Liver (tissue), 9 donors: ENCODE results near the gene FHOD1. TPM values are rescaled to one million over a fixed set of nuclear protein-coding genes. Genes with fewer than 3 reads are reported as not detected.

Source experiments
- DNase-seq: peaks from one replicate; pipeline ENCODE4 v3.0.0-alpha.2; 2017; ENCODE audit warnings: low spot score
- H3K27ac ChIP-seq, 2 donors: one replicate each; pipeline ENCODE4 v1.7.0; 2013; ENCODE audit warnings: inconsistent platforms in 2 of 2, low read length in 2 of 2, control low read depth in 1 of 2, low read depth in 1 of 2, mild to moderate bottlenecking in 1 of 2
- H3K27me3 ChIP-seq, 4 donors: one replicate each; pipeline versions ENCODE4 v1.6.1 to v1.7.0; 2013; ENCODE audit warnings: low read length in 3 of 4, inconsistent platforms in 1 of 4, mild to moderate bottlenecking in 1 of 4, moderate library complexity in 1 of 4; ENCODE audit not compliant: control insufficient read depth in 4 of 4, insufficient read depth in 4 of 4
- H3K36me3 ChIP-seq, 4 donors: one replicate each; pipeline versions ENCODE4 v1.6.1 to v1.7.0; 2013; ENCODE audit warnings: low read length in 3 of 4, mild to moderate bottlenecking in 3 of 4, low read depth in 1 of 4, moderate library complexity in 1 of 4; ENCODE audit not compliant: control insufficient read depth in 4 of 4, insufficient read depth in 3 of 4
- H3K4me1 ChIP-seq, 4 donors: one replicate each; pipeline versions ENCODE4 v1.6.1 to v1.7.0; 2013; ENCODE audit warnings: low read length in 3 of 4, mild to moderate bottlenecking in 3 of 4, moderate library complexity in 1 of 4; ENCODE audit not compliant: control insufficient read depth in 4 of 4, insufficient read depth in 4 of 4
- H3K4me3 ChIP-seq, 3 donors: one replicate each; pipeline versions ENCODE4 v1.6.1 to v1.7.0; 2013; ENCODE audit warnings: low read length in 3 of 3, control low read depth in 1 of 3, low read depth in 1 of 3, mild to moderate bottlenecking in 1 of 3
- H3K9ac ChIP-seq, 2 donors: one replicate each; pipeline ENCODE4 v1.7.0; 2013; ENCODE audit warnings: low read length in 2 of 2, mild to moderate bottlenecking in 2 of 2, moderate library complexity in 2 of 2, control low read depth in 1 of 2, low read depth in 1 of 2
- H3K9me3 ChIP-seq, 4 donors: one replicate each; pipeline versions ENCODE4 v1.6.1 to v1.7.0; 2013; ENCODE audit warnings: low read length in 3 of 4; ENCODE audit not compliant: control insufficient read depth in 4 of 4
- ATF3 ChIP-seq: IDR thresholded peaks from 2 replicates; pipeline ENCODE4 v1.6.1; 2016; ENCODE audit warnings: antibody characterized with exemption
- CTCF ChIP-seq: fragments of 150-350 bp; IDR thresholded peaks from 2 replicates; pipeline ENCODE4 v1.5.1; 2017; ENCODE audit warnings: improper control_type of control experiment, low read depth, low read length; ENCODE audit not compliant: missing input control
- EGR1 ChIP-seq, 2 donors: IDR thresholded peaks; 2 replicates each; pipeline ENCODE4 v1.6.1; 2016 to 2018; ENCODE audit warnings: antibody characterized with exemption in 2 of 2, low read depth in 2 of 2
- FOXA1 ChIP-seq: IDR thresholded peaks from 2 replicates; pipeline ENCODE4 v1.6.1; 2016; ENCODE audit warnings: antibody characterized with exemption
- FOXA2 ChIP-seq: IDR thresholded peaks from 2 replicates; pipeline ENCODE4 v1.6.1; 2016; ENCODE audit warnings: antibody characterized with exemption
- GABPA ChIP-seq, 2 donors: IDR thresholded peaks in 1 of 2; conservative IDR thresholded peaks in 1 of 2; 2 replicates each; pipeline ENCODE4 v1.6.1; 2016; ENCODE audit warnings: antibody characterized with exemption in 2 of 2, mild to moderate bottlenecking in 1 of 2, moderate library complexity in 1 of 2
- HNF4A ChIP-seq, 2 donors: conservative IDR thresholded peaks; 2 replicates each; pipeline ENCODE4 v1.6.1; 2016; ENCODE audit warnings: antibody characterized with exemption in 2 of 2, mild to moderate bottlenecking in 2 of 2
- HNF4G ChIP-seq: IDR thresholded peaks from 2 replicates; pipeline ENCODE4 v1.6.1; 2016; ENCODE audit warnings: antibody characterized with exemption
- JUND ChIP-seq, 2 donors: IDR thresholded peaks; 2 replicates each; pipeline ENCODE4 v1.6.1; 2016; ENCODE audit warnings: antibody characterized with exemption in 2 of 2
- MAX ChIP-seq: IDR thresholded peaks from 2 replicates; pipeline ENCODE4 v1.6.1; 2016; ENCODE audit warnings: antibody characterized with exemption
- RAD21 ChIP-seq, 2 donors: IDR thresholded peaks; 2 replicates each; pipeline ENCODE4 v1.6.1; 2016; ENCODE audit warnings: antibody characterized with exemption in 2 of 2, mild to moderate bottlenecking in 2 of 2
- RXRA ChIP-seq, 2 donors: IDR thresholded peaks; 2 replicates each; pipeline ENCODE4 v1.6.1; 2017 to 2018; ENCODE audit warnings: antibody characterized with exemption in 2 of 2, mild to moderate bottlenecking in 1 of 2
- SP1 ChIP-seq: IDR thresholded peaks from 2 replicates; pipeline ENCODE4 v1.6.1; 2018; ENCODE audit warnings: antibody characterized with exemption, mild to moderate bottlenecking
- TAF1 ChIP-seq: conservative IDR thresholded peaks from 2 replicates; pipeline ENCODE4 v1.6.1; 2016; ENCODE audit warnings: antibody characterized with exemption, mild to moderate bottlenecking
- YY1 ChIP-seq: IDR thresholded peaks from 2 replicates; pipeline ENCODE4 v1.6.1; 2016; ENCODE audit warnings: antibody characterized with exemption, mild to moderate bottlenecking
- ZBTB33 ChIP-seq: IDR thresholded peaks from 2 replicates; pipeline ENCODE4 v1.6.1; 2016; ENCODE audit warnings: antibody characterized with exemption
- WGBS: extraction: QIAGEN DNeasy Blood & Tissue Kit; methylation state at CpG from one replicate; pipeline ENCODE4 v1.1.7; 2013; 5-methylcytosine and 5-hydroxymethylcytosine counted together
- polyA plus RNA-seq, 2 donors: library from polyadenylated mRNA; stranded (reverse) in 1 of 2; unstranded in 1 of 2; fragments of 200-250 nt in 1 of 2; fragments of >200 nt in 1 of 2; fragmentation: Nextera tagmentation in 1 of 2; extraction: Ambion mirVana in 1 of 2; gene quantifications; one replicate each; pipeline versions ENCODE4 v1.2.1 to v1.2.3, GENCODE V29; 2013 to 2015
- total RNA-seq, 2 donors: library from RNA; depleted of rRNA; stranded (reverse); fragments of >200 nt; gene quantifications; one replicate each; pipeline ENCODE4 v1.2.3, GENCODE V29; 2014
- donor health status: healthy.
- donor health status: healthy.
- donor health status: healthy.
- donor health status: healthy.
- donor health status: healthy.

The FHOD1 gene
- total and polyA plus RNA-seq, 4 donors, result 2.2 to 6.4 (median 4.1) TPM

GRCh38 chr16:67244387-67245185 lies 2.7 kb downstream of the FHOD1 start:
- no peak for TF ChIP-seq FOXA1
- no peak for TF ChIP-seq SP1
- no peak for TF ChIP-seq TAF1
- TF ChIP-seq EGR1 (IDR thresholded peaks at IDR 0.05; ENCODE audit: low read depth in 2 of 2), result peak in 1 of 2 donors; percentile 23
- TF ChIP-seq JUND (IDR thresholded peaks at IDR 0.05), result peak; percentile 51 to 68
- 41% methylated on average over 5 of the region's 5 CpGs for WGBS
- Histone ChIP-seq H3K9me3 (no peaks in the 10 kb centered on the region), H3K27me3 (peaks cover 0 to 8% (median 0%) of the 10 kb centered on the region in 4 donors), H3K4me3 (no peak overlapping the region), H3K9ac (no peak overlapping the region), H3K27ac (peak overlapping the region; percentile 80 to 88), H3K36me3 (no peaks in the 10 kb centered on the region), H3K4me1 (peaks cover 17 to 52% (median 34%) of the 10 kb centered on the region in 4 donors)
- no peak for DNase-seq

- Histone ChIP-seq H3K27ac (peak overlapping the region; percentile 80 to 88), H3K36me3 (peaks cover 0 to 5% (median 0%) of the 10 kb centered on the region in 4 donors), H3K4me1 (peaks cover 13 to 44% (median 31%) of the 10 kb centered on the region in 4 donors), H3K4me3 (no peak overlapping the region), H3K9ac (no peak overlapping the region), H3K9me3 (no peaks in the 10 kb centered on the region), H3K27me3 (peaks cover 0 to 3% (median 0%) of the 10 kb centered on the region in 4 donors)
- TF ChIP-seq RXRA (IDR thresholded peaks at IDR 0.05) (no peak), GABPA (IDR thresholded peaks at IDR 0.05 in 1 of 2, conservative IDR thresholded peaks at IDR 0.05 in 1 of 2) (no peak), FOXA2 (no peak), TAF1 (no peak), RAD21 (IDR thresholded peaks at IDR 0.05) (no peak), ATF3 (no peak), YY1 (no peak), EGR1 (IDR thresholded peaks at IDR 0.05; ENCODE audit: low read depth in 2 of 2) (no peak), HNF4A (conservative IDR thresholded peaks at IDR 0.05) (no peak), MAX (no peak), FOXA1 (no peak), JUND (IDR thresholded peaks at IDR 0.05) (no peak), HNF4G (no peak), SP1 (no peak), ZBTB33 (no peak), CTCF (no peak)
- DNase-seq, result no peak
- WGBS, result 68% methylated on average over 4 of the region's 4 CpGs
Measured at GRCh38 chr16:67243481-67243880, 3.8 kb downstream of the FHOD1 start.
